ENCODE data around the gene FKBP8. TPM values are rescaled to one million over a fixed set of nuclear protein-coding genes. Genes with fewer than 3 reads are reported as not detected.

The FKBP8 gene
- total RNA-seq, 2 donors from 2014 or later = 277 to 336 TPM

DNA sequence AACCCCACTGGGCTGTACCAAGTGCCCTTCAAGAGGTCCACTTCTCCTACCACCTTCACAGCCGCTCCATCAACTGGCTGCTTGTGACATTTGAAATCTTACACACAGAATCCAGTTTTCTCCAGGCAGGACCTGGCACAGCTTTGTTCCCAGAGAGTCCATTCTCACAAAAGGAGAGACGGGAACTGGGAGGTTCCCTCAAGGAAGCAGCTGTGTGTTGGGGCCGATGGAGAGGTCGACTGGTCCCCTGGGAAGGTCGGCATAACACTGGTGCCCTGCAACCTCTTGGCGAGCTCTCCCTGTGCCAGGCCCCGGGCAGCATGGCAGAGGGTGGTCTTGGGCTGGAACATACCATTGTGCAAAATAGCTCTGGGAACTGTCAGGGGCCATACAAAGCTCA is 43.0 kb downstream of the FKBP8 start:
- H3K4me3 ChIP-seq (ENCODE audit: low read length) = no peak overlapping the region

DNA sequence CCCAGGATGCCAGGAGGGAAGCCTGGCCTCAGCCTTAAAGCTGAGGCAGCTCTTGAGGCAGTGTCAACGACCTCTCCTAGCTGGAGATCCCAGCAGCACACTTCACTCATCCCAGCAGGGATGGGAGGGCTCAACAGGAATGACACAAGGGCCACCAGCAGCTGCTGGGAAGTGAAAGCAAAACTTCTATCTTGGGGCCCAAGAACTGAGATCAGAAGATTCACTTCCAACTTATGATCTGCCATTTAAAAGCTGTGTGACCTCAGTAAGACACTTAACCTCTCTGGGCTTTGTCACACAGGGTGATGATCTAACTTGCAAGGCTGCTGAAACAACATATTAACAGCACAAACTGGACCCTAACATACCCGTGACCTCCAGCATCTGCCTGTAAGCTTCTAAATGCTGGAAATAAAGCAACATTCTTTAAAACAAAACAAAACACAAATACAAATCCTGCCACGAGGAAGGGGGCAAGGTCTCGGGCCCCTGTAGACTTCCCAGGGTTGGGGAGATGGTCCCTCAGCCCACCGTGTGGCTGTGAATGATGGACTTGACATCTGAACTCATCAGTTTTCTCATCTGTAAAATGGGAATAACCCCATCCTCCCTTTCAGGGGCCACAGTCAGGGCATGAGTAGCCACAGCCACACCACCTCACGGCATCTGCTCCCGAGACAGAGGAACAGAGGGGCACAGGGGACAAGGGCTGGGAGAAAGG is 44.2 kb downstream of the FKBP8 start:
- no peak for DNase-seq
- Mint-ChIP-seq H3K27ac (no peak overlapping the region), H3K9me3 (no peaks in the 10 kb centered on the region), H3K4me1 (peaks cover 4% of the 10 kb centered on the region), H3K4me3 (no peak overlapping the region), H3K27me3 (ENCODE audit: insufficient read depth) (no peaks in the 10 kb centered on the region), H3K36me3 (ENCODE audit: low read depth) (no peaks in the 10 kb centered on the region)
- TF ChIP-seq, protein P1, sequence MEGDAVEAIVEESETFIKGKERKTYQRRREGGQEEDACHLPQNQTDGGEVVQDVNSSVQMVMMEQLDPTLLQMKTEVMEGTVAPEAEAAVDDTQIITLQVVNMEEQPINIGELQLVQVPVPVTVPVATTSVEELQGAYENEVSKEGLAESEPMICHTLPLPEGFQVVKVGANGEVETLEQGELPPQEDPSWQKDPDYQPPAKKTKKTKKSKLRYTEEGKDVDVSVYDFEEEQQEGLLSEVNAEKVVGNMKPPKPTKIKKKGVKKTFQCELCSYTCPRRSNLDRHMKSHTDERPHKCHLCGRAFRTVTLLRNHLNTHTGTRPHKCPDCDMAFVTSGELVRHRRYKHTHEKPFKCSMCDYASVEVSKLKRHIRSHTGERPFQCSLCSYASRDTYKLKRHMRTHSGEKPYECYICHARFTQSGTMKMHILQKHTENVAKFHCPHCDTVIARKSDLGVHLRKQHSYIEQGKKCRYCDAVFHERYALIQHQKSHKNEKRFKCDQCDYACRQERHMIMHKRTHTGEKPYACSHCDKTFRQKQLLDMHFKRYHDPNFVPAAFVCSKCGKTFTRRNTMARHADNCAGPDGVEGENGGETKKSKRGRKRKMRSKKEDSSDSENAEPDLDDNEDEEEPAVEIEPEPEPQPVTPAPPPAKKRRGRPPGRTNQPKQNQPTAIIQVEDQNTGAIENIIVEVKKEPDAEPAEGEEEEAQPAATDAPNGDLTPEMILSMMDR (conservative IDR thresholded peaks at IDR 0.05) = no peak
- WGBS, 2 experiments (ENCODE audit: insufficient coverage in 1 of 2, insufficient read length in 1 of 2) = 80 to 87% methylated on average over 4 to 7 of the region's 7 CpGs
- Histone ChIP-seq H3K4me3 (ENCODE audit: low read length) (no peak overlapping the region), H3K9me3 (ENCODE audit: control insufficient read depth, low read length) (no peaks in the 10 kb centered on the region), H3K9ac (ENCODE audit: extremely low read depth, low read length, poor library complexity, severe bottlenecking) (no peak overlapping the region), H3K4me1 (ENCODE audit: control insufficient read depth, insufficient read depth, low read length) (peaks cover 3% of the 10 kb centered on the region), H3K36me3 (ENCODE audit: control insufficient read depth, insufficient read depth, low read length) (no peaks in the 10 kb centered on the region), H3K27me3 (ENCODE audit: control insufficient read depth, insufficient read depth, low read length, poor library complexity, severe bottlenecking) (no peaks in the 10 kb centered on the region), H3K27ac (ENCODE audit: low read depth, low read length) (no peak overlapping the region)

More for the DNA sequence above, 43.0 kb downstream of the FKBP8 start:
- H3K27me3 ChIP-seq (ENCODE audit: control insufficient read depth, insufficient read depth, low read length, poor library complexity, severe bottlenecking) = no peaks in the 10 kb centered on the region
- no peak overlapping the region for H3K9ac ChIP-seq (ENCODE audit: extremely low read depth, low read length, poor library complexity, severe bottlenecking)
- TF ChIP-seq, protein P1 (conservative IDR thresholded peaks at IDR 0.05) = no peak
- no peaks in the 10 kb centered on the region for H3K27me3 Mint-ChIP-seq (ENCODE audit: insufficient read depth)
- DNase-seq = no peak
- no peaks in the 10 kb centered on the region for H3K36me3 ChIP-seq (ENCODE audit: control insufficient read depth, insufficient read depth, low read length)
- no peaks in the 10 kb centered on the region for H3K9me3 Mint-ChIP-seq
- peaks cover 12% of the 10 kb centered on the region for H3K4me1 ChIP-seq (ENCODE audit: control insufficient read depth, insufficient read depth, low read length)
- H3K4me3 Mint-ChIP-seq = no peak overlapping the region
- peak overlapping the region; percentile 48 for H3K27ac Mint-ChIP-seq
- H3K9me3 ChIP-seq (ENCODE audit: control insufficient read depth, low read length) = no peaks in the 10 kb centered on the region
- WGBS, 2 experiments (ENCODE audit: insufficient coverage in 1 of 2, insufficient read length in 1 of 2) = 89 to 100% methylated on average over 4 to 7 of the region's 7 CpGs
- H3K27ac ChIP-seq (ENCODE audit: low read depth, low read length) = no peak overlapping the region
- H3K4me1 Mint-ChIP-seq = peaks cover 12% of the 10 kb centered on the region
- H3K36me3 Mint-ChIP-seq (ENCODE audit: low read depth) = no peaks in the 10 kb centered on the region

DNA sequence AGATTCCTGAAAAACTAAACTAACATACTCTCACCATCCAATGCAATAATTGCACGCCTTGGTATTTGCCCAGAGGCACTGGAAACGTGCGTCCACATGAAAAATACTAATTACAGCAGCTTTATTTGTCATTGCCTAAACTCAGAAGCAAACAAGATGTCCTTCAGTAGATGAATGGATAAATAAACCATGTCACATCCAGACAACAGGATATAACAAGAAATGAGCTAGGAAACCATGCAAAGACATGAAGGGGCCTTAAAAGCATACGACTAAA is 46.5 kb downstream of the FKBP8 start:
- Mint-ChIP-seq H3K9me3 (no peaks in the 10 kb centered on the region), H3K4me3 (no peak overlapping the region), H3K36me3 (ENCODE audit: low read depth) (peaks cover under 1% of the 10 kb centered on the region), H3K27ac (no peak overlapping the region), H3K27me3 (ENCODE audit: insufficient read depth) (no peaks in the 10 kb centered on the region), H3K4me1 (peaks cover 11% of the 10 kb centered on the region)
- Histone ChIP-seq H3K9me3 (ENCODE audit: control insufficient read depth, low read length) (no peaks in the 10 kb centered on the region), H3K36me3 (ENCODE audit: control insufficient read depth, insufficient read depth, low read length) (no peaks in the 10 kb centered on the region), H3K9ac (ENCODE audit: extremely low read depth, low read length, poor library complexity, severe bottlenecking) (no peak overlapping the region), H3K27me3 (ENCODE audit: control insufficient read depth, insufficient read depth, low read length, poor library complexity, severe bottlenecking) (no peaks in the 10 kb centered on the region), H3K4me3 (ENCODE audit: low read length) (no peak overlapping the region), H3K4me1 (ENCODE audit: control insufficient read depth, insufficient read depth, low read length) (no peaks in the 10 kb centered on the region), H3K27ac (ENCODE audit: low read depth, low read length) (no peak overlapping the region)
- no peak for DNase-seq
- TF ChIP-seq, protein P1 (conservative IDR thresholded peaks at IDR 0.05) = no peak
- 94 to 100% methylated on average over 2 to 4 of the region's 4 CpGs for WGBS, 2 experiments (ENCODE audit: insufficient coverage in 1 of 2, insufficient read length in 1 of 2)

All from endodermal cell (in vitro differentiated cells).